Hematopoietic multipotent progenitor cell treated with erythropoietin and hydrocortisone succinate and interleukin-3 and kit ligand, for 17 days (in vitro differentiated cells): ENCODE results near the gene PTGDS.

ENCODE experiments used
- DNase-seq: peaks from one replicate; pipeline ENCODE4 v3.0.0-alpha.2; 2015; ENCODE audit warnings: low spot score

The PTGDS gene

GRCh38 chr9:137011156-137011555 is 33.9 kb downstream of the PTGDS start:
- no peak for DNase-seq

GRCh38 chr9:137011907-137012675 is 34.8 kb downstream of the PTGDS start:
- no peak for DNase-seq

- DNase-seq = no peak
Observed at GRCh38 chr9:137012694-137013570, 35.6 kb downstream of the PTGDS start.

- DNase-seq = no peak
Observed at GRCh38 chr9:137013571-137013940, 36.3 kb downstream of the PTGDS start.

GRCh38 chr9:137014166-137014565 is 36.9 kb downstream of the PTGDS start:
- no peak for DNase-seq

GRCh38 chr9:137014776-137015539 is 37.7 kb downstream of the PTGDS start:
- DNase-seq = no peak

- DNase-seq = no peak
Observed at GRCh38 chr9:137015540-137015930, 38.2 kb downstream of the PTGDS start.

GRCh38 chr9:137015976-137016375 is 38.7 kb downstream of the PTGDS start:
- DNase-seq = no peak

GRCh38 chr9:137016436-137016835 is 39.1 kb downstream of the PTGDS start:
- no peak for DNase-seq

- DNase-seq = no peak
Observed at GRCh38 chr9:137017071-137017470, 39.8 kb downstream of the PTGDS start.

GRCh38 chr9:137017791-137018497 is 40.6 kb downstream of the PTGDS start:
- DNase-seq = no peak

GRCh38 chr9:137018761-137019559 is 41.7 kb downstream of the PTGDS start:
- no peak for DNase-seq

- DNase-seq = no peak
Observed at GRCh38 chr9:137019891-137020683, 42.8 kb downstream of the PTGDS start.

GRCh38 chr9:137020771-137021567 is 43.7 kb downstream of the PTGDS start:
- no peak for DNase-seq

- no peak for DNase-seq
Observed at GRCh38 chr9:137021568-137021978, 44.3 kb downstream of the PTGDS start.

- DNase-seq = peak; percentile 85
Observed at GRCh38 chr9:137021979-137022661, 44.8 kb downstream of the PTGDS start.

GRCh38 chr9:137022662-137023008 is 45.3 kb downstream of the PTGDS start:
- DNase-seq = no peak

- no peak for DNase-seq
Observed at GRCh38 chr9:137023157-137023556, 45.9 kb downstream of the PTGDS start.

- no peak for DNase-seq
Observed at GRCh38 chr9:137023583-137023991, 46.3 kb downstream of the PTGDS start.
